HEK293 (cell line): ENCODE measurements around the gene CALML4.

Experiments
- BCL11A ChIP-seq: fragments of 450-650 bp; formaldehyde crosslinking; IDR thresholded peaks from 2 replicates; pipeline ENCODE4 v1.5.1; 2016; ENCODE audit warnings: low read depth, missing biosample characterization, missing genetic modification characterization
- EGR2 ChIP-seq: fragments of 450-650 bp; formaldehyde crosslinking; IDR thresholded peaks from 2 replicates; pipeline ENCODE4 v1.5.1; 2016; ENCODE audit warnings: low read depth, missing biosample characterization, missing genetic modification characterization
- HOXA7 ChIP-seq: sonication (generic); formaldehyde crosslinking; IDR thresholded peaks from 2 replicates; pipeline ENCODE4 v1.8.1; 2022; ENCODE audit warnings: missing genetic modification reagents, borderline replicate concordance
- ZBTB11 ChIP-seq: fragments of 450-650 bp; formaldehyde crosslinking; conservative IDR thresholded peaks from 2 replicates; pipeline ENCODE4 v1.5.1; 2016; ENCODE audit warnings: low read depth, missing biosample characterization, missing genetic modification characterization
- ZNF155 ChIP-seq: fragments of 450-650 bp; formaldehyde crosslinking; IDR thresholded peaks from 2 replicates; pipeline ENCODE4 v1.5.1; 2016; ENCODE audit warnings: missing biosample characterization, missing genetic modification characterization
- ZNF202 ChIP-seq: fragments of 450-650 bp; formaldehyde crosslinking; IDR thresholded peaks from 2 replicates; pipeline ENCODE4 v1.5.1; 2016; ENCODE audit warnings: missing biosample characterization, missing genetic modification characterization, borderline replicate concordance
- ZNF341 ChIP-seq: fragments of 450-650 bp; formaldehyde crosslinking; IDR thresholded peaks from 2 replicates; pipeline ENCODE4; 2016; ENCODE audit warnings: low read depth, missing biosample characterization, missing genetic modification characterization
- ZNF391 ChIP-seq: fragments of 450-650 bp; formaldehyde crosslinking; IDR thresholded peaks from 2 replicates; pipeline ENCODE4 v1.5.1; 2016; ENCODE audit warnings: low read depth, missing biosample characterization, missing genetic modification characterization, borderline replicate concordance
- ZSCAN5A ChIP-seq: fragments of 450-650 bp; formaldehyde crosslinking; IDR thresholded peaks from 2 replicates; pipeline ENCODE4 v1.5.1; 2016; ENCODE audit warnings: missing biosample characterization, missing genetic modification characterization
- TF ChIP-seq, protein P1 (sequence below): fragments of 450-650 bp; formaldehyde crosslinking; IDR thresholded peaks from 2 replicates; pipeline ENCODE4 v1.5.1; 2016; ENCODE audit warnings: missing biosample characterization, missing genetic modification characterization
- TF ChIP-seq, protein P2 (sequence below): fragments of 450-650 bp; formaldehyde crosslinking; optimal IDR thresholded peaks from 2 replicates; pipeline ENCODE3; 2016; ENCODE audit warnings: missing biosample characterization, mild to moderate bottlenecking, missing genetic modification characterization

- TF ChIP-seq, protein P1, sequence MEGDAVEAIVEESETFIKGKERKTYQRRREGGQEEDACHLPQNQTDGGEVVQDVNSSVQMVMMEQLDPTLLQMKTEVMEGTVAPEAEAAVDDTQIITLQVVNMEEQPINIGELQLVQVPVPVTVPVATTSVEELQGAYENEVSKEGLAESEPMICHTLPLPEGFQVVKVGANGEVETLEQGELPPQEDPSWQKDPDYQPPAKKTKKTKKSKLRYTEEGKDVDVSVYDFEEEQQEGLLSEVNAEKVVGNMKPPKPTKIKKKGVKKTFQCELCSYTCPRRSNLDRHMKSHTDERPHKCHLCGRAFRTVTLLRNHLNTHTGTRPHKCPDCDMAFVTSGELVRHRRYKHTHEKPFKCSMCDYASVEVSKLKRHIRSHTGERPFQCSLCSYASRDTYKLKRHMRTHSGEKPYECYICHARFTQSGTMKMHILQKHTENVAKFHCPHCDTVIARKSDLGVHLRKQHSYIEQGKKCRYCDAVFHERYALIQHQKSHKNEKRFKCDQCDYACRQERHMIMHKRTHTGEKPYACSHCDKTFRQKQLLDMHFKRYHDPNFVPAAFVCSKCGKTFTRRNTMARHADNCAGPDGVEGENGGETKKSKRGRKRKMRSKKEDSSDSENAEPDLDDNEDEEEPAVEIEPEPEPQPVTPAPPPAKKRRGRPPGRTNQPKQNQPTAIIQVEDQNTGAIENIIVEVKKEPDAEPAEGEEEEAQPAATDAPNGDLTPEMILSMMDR (tag by site-specific recombination): no peak
- TF ChIP-seq EGR2 (tag by site-specific recombination) (no peak), ZNF202 (tag by site-specific recombination) (no peak), ZSCAN5A (no peak), ZNF341 (tag by site-specific recombination) (no peak), ZNF155 (no peak), BCL11A (tag by site-specific recombination) (no peak), ZBTB11 (tag by site-specific recombination) (no peak), HOXA7 (CRISPR knock-in tag) (no peak), ZNF391 (tag by site-specific recombination) (no peak)
- TF ChIP-seq, protein P2, sequence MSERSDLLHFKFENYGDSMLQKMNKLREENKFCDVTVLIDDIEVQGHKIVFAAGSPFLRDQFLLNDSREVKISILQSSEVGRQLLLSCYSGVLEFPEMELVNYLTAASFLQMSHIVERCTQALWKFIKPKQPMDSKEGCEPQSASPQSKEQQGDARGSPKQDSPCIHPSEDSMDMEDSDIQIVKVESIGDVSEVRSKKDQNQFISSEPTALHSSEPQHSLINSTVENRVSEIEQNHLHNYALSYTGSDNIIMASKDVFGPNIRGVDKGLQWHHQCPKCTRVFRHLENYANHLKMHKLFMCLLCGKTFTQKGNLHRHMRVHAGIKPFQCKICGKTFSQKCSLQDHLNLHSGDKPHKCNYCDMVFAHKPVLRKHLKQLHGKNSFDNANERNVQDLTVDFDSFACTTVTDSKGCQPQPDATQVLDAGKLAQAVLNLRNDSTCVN (tag by site-specific recombination): no peak
These were observed 9.7 kb upstream of the CALML4 start for GRCh38 chr15:68214838-68215254.
